Type B pancreatic cell (in vitro differentiated cells): ENCODE results near the gene YJEFN3. TPM values are rescaled to one million over a fixed set of nuclear protein-coding genes. Genes with fewer than 3 reads are reported as not detected.

Source experiments
- DNase-seq: peaks from one replicate; pipeline ENCODE4 v3.0.0; 2021; ENCODE audit warnings: mixed read lengths; ENCODE audit not compliant: unreplicated experiment; ENCODE audit errors: extremely low spot score
- H3K27ac Mint-ChIP-seq: 2 replicates; pipeline ENCODE4 v1.8.0; 2021; ENCODE audit warnings: mild to moderate bottlenecking, mixed read lengths
- H3K27me3 Mint-ChIP-seq: 2 replicates; pipeline ENCODE4 v1.8.0; 2021; ENCODE audit warnings: mixed read lengths
- H3K36me3 Mint-ChIP-seq: 2 replicates; pipeline ENCODE4 v1.8.0; 2021; ENCODE audit warnings: mixed read lengths
- H3K4me1 Mint-ChIP-seq: one replicate; pipeline ENCODE4 v1.8.0; 2021; ENCODE audit warnings: mixed read lengths; ENCODE audit not compliant: unreplicated experiment
- H3K4me3 Mint-ChIP-seq: 2 replicates; pipeline ENCODE4 v1.8.0; 2021; ENCODE audit warnings: mild to moderate bottlenecking, mixed read lengths
- H3K9me3 Mint-ChIP-seq: 2 replicates; pipeline ENCODE4 v1.8.0; 2021; ENCODE audit warnings: mixed read lengths
- total RNA-seq: library from RNA; stranded (reverse); gene quantifications from 2 replicates; pipeline ENCODE4 v1.2.1, GENCODE V29; 2021; ENCODE audit warnings: low replicate concordance
- TF ChIP-seq, protein P1 (sequence below): fragments of 200-600 bp; sonication (generic); conservative IDR thresholded peaks from 2 replicates; pipeline ENCODE4 v1.5.0; 2021; ENCODE audit warnings: antibody characterized with exemption, mild to moderate bottlenecking

Gene YJEFN3
- total RNA-seq, 1 donor from 2014 or later: 23.2 TPM

DNA sequence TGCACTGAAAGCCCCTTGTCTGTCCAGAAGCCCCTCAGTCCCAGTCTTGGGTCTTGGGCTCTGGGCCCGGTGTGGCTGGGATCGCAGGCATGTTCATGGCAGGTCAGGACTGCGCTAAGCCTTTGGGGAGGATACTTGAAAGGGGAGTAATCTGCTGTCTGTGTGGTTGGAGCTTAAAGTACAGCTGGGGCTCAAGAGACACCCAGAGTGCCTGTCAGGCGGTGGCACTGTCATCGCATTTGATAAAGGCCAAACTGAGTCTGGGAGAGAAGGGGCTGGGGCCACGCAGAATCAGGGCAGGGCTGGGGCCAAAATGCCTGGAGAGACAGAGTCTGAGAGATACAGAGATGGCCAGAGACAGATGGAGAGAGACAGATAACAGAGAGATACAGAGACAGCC, 5.1 kb downstream of the YJEFN3 start:
- H3K4me1 Mint-ChIP-seq: peaks cover 21% of the 10 kb centered on the region
- no peaks in the 10 kb centered on the region for H3K36me3 Mint-ChIP-seq
- H3K9me3 Mint-ChIP-seq: no peaks in the 10 kb centered on the region
- H3K27me3 Mint-ChIP-seq: peaks cover 13% of the 10 kb centered on the region
- TF ChIP-seq, protein P1, sequence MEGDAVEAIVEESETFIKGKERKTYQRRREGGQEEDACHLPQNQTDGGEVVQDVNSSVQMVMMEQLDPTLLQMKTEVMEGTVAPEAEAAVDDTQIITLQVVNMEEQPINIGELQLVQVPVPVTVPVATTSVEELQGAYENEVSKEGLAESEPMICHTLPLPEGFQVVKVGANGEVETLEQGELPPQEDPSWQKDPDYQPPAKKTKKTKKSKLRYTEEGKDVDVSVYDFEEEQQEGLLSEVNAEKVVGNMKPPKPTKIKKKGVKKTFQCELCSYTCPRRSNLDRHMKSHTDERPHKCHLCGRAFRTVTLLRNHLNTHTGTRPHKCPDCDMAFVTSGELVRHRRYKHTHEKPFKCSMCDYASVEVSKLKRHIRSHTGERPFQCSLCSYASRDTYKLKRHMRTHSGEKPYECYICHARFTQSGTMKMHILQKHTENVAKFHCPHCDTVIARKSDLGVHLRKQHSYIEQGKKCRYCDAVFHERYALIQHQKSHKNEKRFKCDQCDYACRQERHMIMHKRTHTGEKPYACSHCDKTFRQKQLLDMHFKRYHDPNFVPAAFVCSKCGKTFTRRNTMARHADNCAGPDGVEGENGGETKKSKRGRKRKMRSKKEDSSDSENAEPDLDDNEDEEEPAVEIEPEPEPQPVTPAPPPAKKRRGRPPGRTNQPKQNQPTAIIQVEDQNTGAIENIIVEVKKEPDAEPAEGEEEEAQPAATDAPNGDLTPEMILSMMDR: no peak
- H3K4me3 Mint-ChIP-seq: peak overlapping the region; percentile 1
- H3K27ac Mint-ChIP-seq: peak overlapping the region; percentile 14
- no peak for DNase-seq

DNA sequence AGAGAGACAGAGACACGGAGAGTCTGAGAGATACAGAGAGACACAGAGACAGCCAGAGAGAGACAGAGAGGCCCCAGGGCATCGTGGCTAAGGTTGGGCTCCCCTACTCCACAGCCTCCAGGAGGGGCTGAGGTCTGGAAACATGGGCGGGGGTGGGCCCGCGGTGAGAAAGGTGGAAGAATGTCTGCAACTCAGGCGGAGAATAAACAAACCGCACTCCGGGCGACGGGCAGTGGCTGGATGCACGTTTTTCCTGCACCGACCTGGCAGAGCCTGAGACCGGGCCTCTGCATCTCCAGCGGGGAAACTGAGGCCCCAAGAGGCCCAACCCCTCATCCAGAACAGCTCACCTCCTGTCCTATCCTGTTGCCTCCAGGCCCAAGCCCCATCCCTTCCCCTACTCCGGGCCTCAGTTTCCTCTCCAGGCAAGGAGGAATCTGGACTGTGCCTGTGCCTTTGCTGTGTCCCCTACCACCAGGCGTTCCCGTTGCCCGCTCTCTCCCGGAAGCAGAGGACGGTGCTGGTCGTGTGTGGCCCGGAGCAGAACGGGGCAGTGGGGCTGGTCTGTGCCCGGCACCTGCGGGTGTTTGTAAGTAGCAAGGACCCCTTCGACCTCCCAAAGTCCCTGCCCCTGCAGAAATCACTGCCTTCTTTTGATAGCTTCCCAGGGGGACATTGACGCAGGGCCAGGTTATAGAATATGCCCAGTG, 6.0 kb downstream of the YJEFN3 start:
- Mint-ChIP-seq H3K27ac (no peak overlapping the region), H3K4me1 (peaks cover 18% of the 10 kb centered on the region), H3K4me3 (peak overlapping the region; percentile 1), H3K36me3 (no peaks in the 10 kb centered on the region), H3K9me3 (no peaks in the 10 kb centered on the region), H3K27me3 (peaks cover 15% of the 10 kb centered on the region)
- TF ChIP-seq, protein P1: no peak
- DNase-seq: no peak

DNA sequence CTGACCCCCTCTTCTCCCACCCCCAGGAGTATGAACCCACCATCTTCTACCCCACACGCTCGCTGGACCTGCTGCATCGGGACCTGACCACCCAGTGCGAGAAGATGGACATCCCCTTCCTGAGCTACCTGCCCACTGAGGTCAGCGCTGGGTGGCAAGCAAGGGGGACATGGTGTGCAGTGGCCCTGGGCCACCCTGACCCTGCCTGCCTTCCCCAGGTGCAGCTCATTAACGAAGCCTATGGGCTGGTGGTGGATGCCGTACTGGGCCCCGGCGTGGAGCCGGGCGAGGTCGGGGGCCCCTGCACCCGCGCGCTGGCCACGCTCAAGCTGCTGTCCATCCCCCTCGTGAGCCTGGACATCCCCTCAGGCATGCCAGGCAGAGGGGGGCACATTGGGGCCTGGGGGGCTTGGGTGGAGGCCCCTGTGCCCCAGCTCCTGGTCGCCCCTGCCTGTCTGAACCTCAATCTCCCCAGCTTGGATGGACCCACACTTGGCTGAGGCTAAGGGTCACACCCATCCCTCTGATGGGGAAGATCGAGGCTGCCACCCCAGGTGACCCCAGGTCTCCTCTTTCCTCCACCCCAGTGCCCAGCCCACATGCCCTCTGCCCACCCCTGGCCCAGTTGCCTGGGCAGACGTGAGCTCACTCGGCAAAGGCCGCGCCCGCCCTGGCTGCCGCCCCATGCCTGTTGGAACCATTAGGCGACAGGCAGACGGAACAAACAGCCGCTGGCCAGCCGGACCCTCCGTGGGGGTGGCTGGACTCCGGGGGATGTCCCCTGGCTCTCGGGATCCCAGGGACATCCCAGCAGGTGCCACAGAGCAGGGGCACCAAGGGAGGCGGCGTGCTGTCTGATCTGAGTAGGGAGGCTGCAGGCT, 6.8 kb downstream of the YJEFN3 start:
- Mint-ChIP-seq H3K9me3 (no peaks in the 10 kb centered on the region), H3K4me3 (no peak overlapping the region), H3K4me1 (peaks cover 17% of the 10 kb centered on the region), H3K27me3 (peaks cover 15% of the 10 kb centered on the region), H3K27ac (no peak overlapping the region), H3K36me3 (no peaks in the 10 kb centered on the region)
- TF ChIP-seq, protein P1: no peak
- no peak for DNase-seq

DNA sequence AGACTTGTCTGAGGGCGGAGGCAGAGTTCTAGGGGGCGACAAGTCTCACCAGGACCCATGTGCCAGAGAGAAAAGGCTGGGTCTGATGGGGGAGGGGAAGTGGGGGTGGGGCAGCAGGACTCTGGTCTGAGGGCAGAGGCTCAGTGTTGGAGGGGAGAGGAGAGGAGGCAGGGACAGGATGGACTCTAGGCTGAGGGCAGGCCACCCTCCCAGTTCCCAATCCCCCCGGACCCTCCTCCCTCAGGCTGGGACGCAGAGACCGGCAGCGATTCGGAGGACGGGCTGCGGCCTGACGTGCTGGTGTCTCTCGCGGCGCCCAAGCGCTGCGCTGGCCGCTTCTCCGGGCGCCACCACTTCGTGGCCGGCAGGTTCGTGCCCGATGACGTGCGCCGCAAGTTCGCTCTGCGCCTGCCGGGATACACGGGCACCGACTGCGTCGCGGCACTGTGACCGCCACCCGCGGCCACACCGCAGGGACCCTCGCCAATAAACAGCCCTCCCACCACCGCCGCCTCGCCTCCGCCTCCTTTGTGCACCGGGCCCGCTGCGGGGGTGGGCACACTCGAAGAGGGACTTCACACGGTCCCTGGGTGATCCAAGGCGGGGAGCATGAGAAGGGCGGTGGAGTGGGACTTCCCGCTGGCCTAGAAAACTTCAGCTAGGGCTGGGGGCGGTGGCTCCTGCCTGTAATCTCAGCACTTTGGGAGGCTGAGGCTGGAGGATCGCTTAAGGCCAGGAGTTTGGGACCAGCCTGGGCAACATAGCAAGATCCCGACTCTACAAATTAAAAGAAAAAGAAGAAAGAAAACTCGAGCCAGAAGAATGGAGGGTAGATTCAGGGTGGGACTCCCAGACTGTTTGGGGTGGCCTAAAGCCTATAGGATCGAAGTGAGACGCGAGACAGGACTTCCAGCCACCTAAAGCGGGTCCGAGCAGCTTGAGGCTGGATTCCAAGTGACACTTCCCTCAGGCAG, 8.7 kb downstream of the YJEFN3 start:
- TF ChIP-seq, protein P1: no peak
- peaks cover 15% of the 10 kb centered on the region for H3K27me3 Mint-ChIP-seq

DNA sequence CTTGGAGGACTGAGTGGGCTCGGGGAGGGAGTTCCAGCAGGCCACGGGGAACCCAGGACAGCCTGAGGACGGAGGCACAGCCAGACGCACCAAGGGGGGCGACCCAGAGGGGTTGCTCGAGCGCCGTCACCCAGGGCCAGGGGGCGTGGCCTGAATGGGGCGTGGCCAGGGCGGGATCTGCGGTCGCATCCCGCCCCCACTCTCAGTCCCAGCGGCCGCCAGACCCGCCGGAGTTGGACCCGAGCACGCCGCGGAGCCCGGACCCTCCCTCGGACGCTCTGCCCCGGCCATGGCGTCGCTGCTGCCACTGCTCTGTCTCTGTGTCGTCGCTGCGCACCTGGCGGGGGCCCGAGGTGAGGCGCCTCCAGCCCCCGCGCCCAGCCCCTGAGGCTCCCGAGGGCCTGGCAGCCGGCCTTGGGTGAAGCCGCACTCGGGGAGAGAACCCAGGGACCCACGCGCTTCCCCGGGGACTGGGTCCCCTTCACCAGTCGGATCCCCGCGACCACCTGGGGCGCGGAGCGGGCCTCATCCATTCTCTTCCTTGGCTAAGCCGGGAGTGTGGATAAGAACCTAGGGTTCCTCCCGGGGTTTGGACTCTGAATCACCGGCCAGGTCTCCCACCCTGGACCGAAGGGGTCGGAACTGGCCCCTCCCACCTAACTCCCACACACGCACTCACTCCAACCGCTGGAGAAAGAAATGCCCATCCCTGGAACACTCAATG, 9.5 kb downstream of the YJEFN3 start, which contains the start of gene CILP2:
Gene CILP2 (plus strand): TSS at position 205 of the 724 bp plus-strand sequence. CDS start 85 bp downstream, at position 290.
- peaks cover 15% of the 10 kb centered on the region for H3K27me3 Mint-ChIP-seq
- TF ChIP-seq, protein P1: no peak
- DNase-seq: no peak
- H3K4me1 Mint-ChIP-seq: peaks cover 12% of the 10 kb centered on the region
- peak within 1 kb of the TSS; percentile 80 for H3K4me3 Mint-ChIP-seq
- H3K9me3 Mint-ChIP-seq: no peaks in the 10 kb centered on the region
- peak within 1 kb of the TSS; percentile 62 for H3K27ac Mint-ChIP-seq
- H3K36me3 Mint-ChIP-seq: no peaks in the 10 kb centered on the region

More for the DNA sequence above, 8.7 kb downstream of the YJEFN3 start:
- Mint-ChIP-seq H3K36me3 (no peaks in the 10 kb centered on the region), H3K4me3 (peak overlapping the region; percentile 72), H3K27ac (no peak overlapping the region), H3K9me3 (no peaks in the 10 kb centered on the region), H3K4me1 (peaks cover 12% of the 10 kb centered on the region)
- DNase-seq: no peak
